ENCODE measurements around the gene ZBTB24. TPM values are rescaled to one million over a fixed set of nuclear protein-coding genes. Genes with fewer than 3 reads are reported as not detected.

ZBTB24 gene
- total and polyA plus RNA-seq, 2 of the 13 experiments (the other 11 are each of a cell fraction or from before 2014, with no cell fraction given), result 1.5 to 6.2 TPM

- Histone ChIP-seq H3K4me2 (ENCODE audit: low read depth, low read length) (no peak overlapping the region), H3K27ac (ENCODE audit: extremely low read length, insufficient read depth, low read length) (no peak overlapping the region), H3K79me2 (ENCODE audit: insufficient read depth, low read length) (no peaks in the 10 kb centered on the region), H3K4me1 (ENCODE audit: insufficient read depth, low read length) (peaks cover 6% of the 10 kb centered on the region), H4K20me1 (ENCODE audit: insufficient read depth, low read length) (no peaks in the 10 kb centered on the region), H2AFZ (ENCODE audit: low read length) (no peak overlapping the region), H3K4me3 (replicated peaks in 1 of 3; ENCODE audit: insufficient read depth in 1 of 3, low read depth in 2 of 3, low read length in 3 of 3) (no peak overlapping the region), H3K27me3 (ENCODE audit: control insufficient read depth in 1 of 2, insufficient read depth in 2 of 2, low read length in 2 of 2) (no peaks in the 10 kb centered on the region; a peak in 1 of 5 replicates), H3K9ac (ENCODE audit: insufficient read depth, low read depth, low read length) (no peak overlapping the region), H3K9me3 (ENCODE audit: low read length) (no peaks in the 10 kb centered on the region), H3K36me3 (replicated peaks in 1 of 2; ENCODE audit: control insufficient read depth in 1 of 2, insufficient read depth in 2 of 2, low read length in 2 of 2) (no peaks in the 10 kb centered on the region)
- no TSS peak for BruUV-seq (replicated peaks)
- no peak for TF ChIP-seq ZNF598 (CRISPR knock-in tag; IDR thresholded peaks at IDR 0.05; ENCODE audit: borderline replicate concordance)
- no peak for TF ChIP-seq ZNF44 (CRISPR knock-in tag; IDR thresholded peaks at IDR 0.05)
- TF ChIP-seq ATF7 (IDR thresholded peaks at IDR 0.05), result peak; percentile 88
- no peak for TF ChIP-seq ATF7 (CRISPR knock-in tag; IDR thresholded peaks at IDR 0.05)
- TF ChIP-seq CEBPB (IDR thresholded peaks at IDR 0.05; ENCODE audit: borderline replicate concordance, low read depth, low read length), result peak; percentile 40; the same call in 1 of the 2 replicates
- TF ChIP-seq ZNF34 (CRISPR knock-in tag; IDR thresholded peaks at IDR 0.05; ENCODE audit: borderline replicate concordance), result no peak
- ATAC-seq, result no peak
- DNase-seq (ENCODE audit: low spot score), result no peak
- FAIRE-seq, result no peak
- in situ Hi-C loops (cut with HindIII; ENCODE audit: extremely low pct_ligation_motif_present, low pct_unique_long_range_greater_than_20kb) (no loop called here), intact Hi-C loops (cut with micrococcal nuclease; ENCODE audit: unreplicated experiment) (no loop called here)
- CTCF ChIA-PET (ENCODE audit: low intra/inter-chr PET ratio, low total read pairs), result no interaction called here
- POLR2A ChIA-PET, result interaction anchor here (2.0 kb wide), 1 partner anchor 13 kb away, joined by 4 read pairs; no protein-coding TSS in a partner anchor
- WGBS (ENCODE audit: low lambda C conversion rate), result 40% methylated on average over 7 of the region's 7 CpGs
These were observed 54.0 kb downstream of the ZBTB24 start for GRCh38 chr6:109428889-109429477.

GRCh38 chr6:109424946-109425345 lies 58.1 kb downstream of the ZBTB24 start:
- DNase-seq (ENCODE audit: low spot score) (no peak), ATAC-seq (no peak), FAIRE-seq (no peak)
- H3K79me2 ChIP-seq (ENCODE audit: insufficient read depth, low read length), result no peaks in the 10 kb centered on the region
- BruUV-seq (replicated peaks), result no TSS peak
- H3K27ac ChIP-seq (ENCODE audit: extremely low read length, insufficient read depth, low read length), result no peak overlapping the region
- H3K4me1 ChIP-seq (ENCODE audit: insufficient read depth, low read length), result peaks cover 9% of the 10 kb centered on the region
- H4K20me1 ChIP-seq (ENCODE audit: insufficient read depth, low read length), result no peaks in the 10 kb centered on the region
- WGBS (ENCODE audit: low lambda C conversion rate), result 49% methylated on average over 2 of the region's 2 CpGs
- intact Hi-C loops (cut with micrococcal nuclease; ENCODE audit: unreplicated experiment), result no loop called here
- CTCF ChIA-PET (ENCODE audit: low intra/inter-chr PET ratio, low total read pairs), result no interaction called here
- H3K4me2 ChIP-seq (ENCODE audit: low read depth, low read length), result no peak overlapping the region
- H3K9ac ChIP-seq (ENCODE audit: insufficient read depth, low read depth, low read length), result no peak overlapping the region
- no peak for TF ChIP-seq ZNF451 (CRISPR knock-in tag; IDR thresholded peaks at IDR 0.05)
- no peak for TF ChIP-seq PREB (CRISPR knock-in tag; IDR thresholded peaks at IDR 0.05)
- no peak for TF ChIP-seq TCF7 (IDR thresholded peaks at IDR 0.05; ENCODE audit: low read depth)
- no peak for TF ChIP-seq TMF1 (CRISPR knock-in tag; IDR thresholded peaks at IDR 0.05; ENCODE audit: low read depth)
- no peak for TF ChIP-seq ZNF567 (CRISPR knock-in tag; IDR thresholded peaks at IDR 0.05; ENCODE audit: borderline replicate concordance)
- no peak for TF ChIP-seq NR2F1 (CRISPR knock-in tag; IDR thresholded peaks at IDR 0.05)
- no peak for TF ChIP-seq ZHX1 (CRISPR knock-in tag; IDR thresholded peaks at IDR 0.05; ENCODE audit: low read depth)
- no peak for TF ChIP-seq TGIF2 (CRISPR knock-in tag; IDR thresholded peaks at IDR 0.05)
- no peak for TF ChIP-seq SUZ12 (IDR thresholded peaks at IDR 0.05; ENCODE audit: low read depth, low read length)
- no peaks in the 10 kb centered on the region for H3K9me3 ChIP-seq (ENCODE audit: low read length)
- no peaks in the 10 kb centered on the region; a peak in 1 of 5 replicates for H3K27me3 ChIP-seq (ENCODE audit: control insufficient read depth in 1 of 2, insufficient read depth in 2 of 2, low read length in 2 of 2)
- no peak overlapping the region for H2AFZ ChIP-seq (ENCODE audit: low read length)
- in situ Hi-C loops (cut with HindIII; ENCODE audit: extremely low pct_ligation_motif_present, low pct_unique_long_range_greater_than_20kb), result no loop called here
- no peak overlapping the region for H3K4me3 ChIP-seq (replicated peaks in 1 of 3; ENCODE audit: insufficient read depth in 1 of 3, low read depth in 2 of 3, low read length in 3 of 3)
- H3K36me3 ChIP-seq (replicated peaks in 1 of 2; ENCODE audit: control insufficient read depth in 1 of 2, insufficient read depth in 2 of 2, low read length in 2 of 2), result no peaks in the 10 kb centered on the region
- POLR2A ChIA-PET, result no interaction called here
